ENCODE data around the gene PIP5KL1.

GRCh38 chr9:127972236-127972871 is 41.8 kb upstream of the PIP5KL1 start:
- TF ChIP-seq RARB (CRISPR knock-in tag; IDR thresholded peaks at IDR 0.05) (no peak), PATZ1 (CRISPR knock-in tag; IDR thresholded peaks at IDR 0.05; ENCODE audit: borderline replicate concordance) (no peak), CSDC2 (CRISPR knock-in tag; IDR thresholded peaks at IDR 0.05) (no peak), TOX (CRISPR knock-in tag; IDR thresholded peaks at IDR 0.05; ENCODE audit: borderline replicate concordance) (no peak), BACH2 (CRISPR knock-in tag; IDR thresholded peaks at IDR 0.05; ENCODE audit: borderline replicate concordance) (no peak), GLIS3 (CRISPR knock-in tag; IDR thresholded peaks at IDR 0.05) (no peak), ISL1 (CRISPR knock-in tag; IDR thresholded peaks at IDR 0.05) (no peak), CREB5 (CRISPR knock-in tag; IDR thresholded peaks at IDR 0.05; ENCODE audit: low read depth) (no peak), ZNF565 (CRISPR knock-in tag; conservative IDR thresholded peaks at IDR 0.05; ENCODE audit: low read depth) (no peak), ZFP3 (CRISPR knock-in tag; IDR thresholded peaks at IDR 0.05) (no peak), PPARA (CRISPR knock-in tag; IDR thresholded peaks at IDR 0.05; ENCODE audit: borderline replicate concordance) (no peak), OSR1 (CRISPR knock-in tag; IDR thresholded peaks at IDR 0.05) (no peak), ZFP30 (CRISPR knock-in tag; IDR thresholded peaks at IDR 0.05) (no peak), ARNTL (CRISPR knock-in tag; IDR thresholded peaks at IDR 0.05; ENCODE audit: borderline replicate concordance, low read depth) (no peak)

All from SK-N-SH treated with all-trans-retinoic acid at 6 μM for 48 hours (cell line).